C4-2B (cell line): Measurements from ENCODE around the gene KRTAP4-7.

Source experiments
- ZFX ChIP-seq: fragments of 450-650 bp; IDR thresholded peaks from 2 replicates; pipeline ENCODE4 v1.6.1; 2017
- TF ChIP-seq, protein P1 (sequence below): fragments of 450-650 bp; conservative IDR thresholded peaks from 2 replicates; pipeline ENCODE4 v1.5.1; 2017; ENCODE audit warnings: mild to moderate bottlenecking

DNA sequence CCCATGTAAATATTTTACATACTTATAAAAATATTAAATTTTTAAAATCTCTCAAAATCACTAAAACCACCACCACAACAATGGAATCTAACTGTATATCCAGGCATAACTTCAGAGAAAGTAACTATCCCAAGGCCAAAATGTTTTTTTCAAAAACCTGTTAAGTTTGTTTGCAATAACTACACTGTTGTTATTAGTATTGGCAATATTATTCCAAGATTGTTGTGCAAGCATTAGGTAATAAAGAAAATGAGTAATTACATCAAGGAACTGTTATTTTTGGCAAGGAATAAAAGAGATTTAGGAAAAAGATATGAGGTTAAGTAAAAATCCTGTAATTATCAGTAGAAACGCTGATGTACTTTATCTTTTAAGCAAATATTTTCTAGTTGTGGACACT, 43.4 kb downstream of the KRTAP4-7 start:
- TF ChIP-seq, protein P1, sequence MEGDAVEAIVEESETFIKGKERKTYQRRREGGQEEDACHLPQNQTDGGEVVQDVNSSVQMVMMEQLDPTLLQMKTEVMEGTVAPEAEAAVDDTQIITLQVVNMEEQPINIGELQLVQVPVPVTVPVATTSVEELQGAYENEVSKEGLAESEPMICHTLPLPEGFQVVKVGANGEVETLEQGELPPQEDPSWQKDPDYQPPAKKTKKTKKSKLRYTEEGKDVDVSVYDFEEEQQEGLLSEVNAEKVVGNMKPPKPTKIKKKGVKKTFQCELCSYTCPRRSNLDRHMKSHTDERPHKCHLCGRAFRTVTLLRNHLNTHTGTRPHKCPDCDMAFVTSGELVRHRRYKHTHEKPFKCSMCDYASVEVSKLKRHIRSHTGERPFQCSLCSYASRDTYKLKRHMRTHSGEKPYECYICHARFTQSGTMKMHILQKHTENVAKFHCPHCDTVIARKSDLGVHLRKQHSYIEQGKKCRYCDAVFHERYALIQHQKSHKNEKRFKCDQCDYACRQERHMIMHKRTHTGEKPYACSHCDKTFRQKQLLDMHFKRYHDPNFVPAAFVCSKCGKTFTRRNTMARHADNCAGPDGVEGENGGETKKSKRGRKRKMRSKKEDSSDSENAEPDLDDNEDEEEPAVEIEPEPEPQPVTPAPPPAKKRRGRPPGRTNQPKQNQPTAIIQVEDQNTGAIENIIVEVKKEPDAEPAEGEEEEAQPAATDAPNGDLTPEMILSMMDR: no peak
- no peak for TF ChIP-seq ZFX
